Tibial nerve (tissue), 4 donors: ENCODE results near the gene EPN1.

Source experiments
- EP300 ChIP-seq, 2 donors: sonication (generic); formaldehyde crosslinking; IDR thresholded peaks; one replicate each; pipeline ENCODE4 v1.6.1; 2017; ENCODE audit warnings: antibody characterized with exemption in 2 of 2, mild to moderate bottlenecking in 1 of 2
- POLR2A ChIP-seq, 2 donors: fragments of 450-650 bp; IDR thresholded peaks; one replicate each; pipeline ENCODE4 v1.6.1; 2017; ENCODE audit warnings: antibody characterized with exemption in 2 of 2, mild to moderate bottlenecking in 2 of 2, moderate library complexity in 2 of 2
- TF ChIP-seq, protein P1 (sequence below), 5 experiments: fragments of 200-600 bp in 3 of 5; fragments of 450-650 bp in 2 of 5; sonication (generic) in 3 of 5; IDR thresholded peaks; one replicate each; pipeline ENCODE4 v1.5.1; 2016 to 2019; ENCODE audit warnings: antibody characterized with exemption in 5 of 5, mild to moderate bottlenecking in 3 of 5, moderate library complexity in 2 of 5

DNA sequence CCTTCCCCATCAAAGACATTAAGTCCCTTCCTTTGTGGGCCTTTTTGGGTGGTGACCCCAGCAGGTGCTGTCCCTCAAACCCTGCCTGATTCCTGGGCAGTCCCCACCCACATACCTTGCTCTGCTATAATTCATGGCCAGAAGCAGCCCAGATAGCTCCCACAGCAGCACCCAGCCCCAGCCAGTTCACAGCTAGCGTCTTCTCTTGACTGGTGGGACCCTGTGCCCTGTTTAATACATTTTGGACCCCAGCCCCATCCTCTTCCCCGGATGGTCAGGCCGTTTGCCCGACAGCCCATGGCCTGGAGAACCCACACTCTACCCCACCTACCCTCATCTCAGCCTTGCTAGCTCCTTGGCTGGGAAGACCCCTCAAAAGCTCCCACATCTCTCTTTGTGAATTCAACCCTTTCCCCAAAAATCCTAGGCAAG is 24.9 kb upstream of the EPN1 start:
- TF ChIP-seq POLR2A (IDR thresholded peaks at IDR 0.05), result no peak
- TF ChIP-seq, protein P1, sequence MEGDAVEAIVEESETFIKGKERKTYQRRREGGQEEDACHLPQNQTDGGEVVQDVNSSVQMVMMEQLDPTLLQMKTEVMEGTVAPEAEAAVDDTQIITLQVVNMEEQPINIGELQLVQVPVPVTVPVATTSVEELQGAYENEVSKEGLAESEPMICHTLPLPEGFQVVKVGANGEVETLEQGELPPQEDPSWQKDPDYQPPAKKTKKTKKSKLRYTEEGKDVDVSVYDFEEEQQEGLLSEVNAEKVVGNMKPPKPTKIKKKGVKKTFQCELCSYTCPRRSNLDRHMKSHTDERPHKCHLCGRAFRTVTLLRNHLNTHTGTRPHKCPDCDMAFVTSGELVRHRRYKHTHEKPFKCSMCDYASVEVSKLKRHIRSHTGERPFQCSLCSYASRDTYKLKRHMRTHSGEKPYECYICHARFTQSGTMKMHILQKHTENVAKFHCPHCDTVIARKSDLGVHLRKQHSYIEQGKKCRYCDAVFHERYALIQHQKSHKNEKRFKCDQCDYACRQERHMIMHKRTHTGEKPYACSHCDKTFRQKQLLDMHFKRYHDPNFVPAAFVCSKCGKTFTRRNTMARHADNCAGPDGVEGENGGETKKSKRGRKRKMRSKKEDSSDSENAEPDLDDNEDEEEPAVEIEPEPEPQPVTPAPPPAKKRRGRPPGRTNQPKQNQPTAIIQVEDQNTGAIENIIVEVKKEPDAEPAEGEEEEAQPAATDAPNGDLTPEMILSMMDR (IDR thresholded peaks at IDR 0.05), result no peak
- TF ChIP-seq EP300 (IDR thresholded peaks at IDR 0.05), result no peak
